ENCODE data around the gene HSPB6.

Gene HSPB6

GRCh38 chr19:35757749-35758608 is 1.1 kb upstream of the HSPB6 start, which contains the start of gene PROSER3:
TSS of gene PROSER3 (plus strand) at chr19:35758176. CDS start at chr19:35758216, 40 bp downstream.
- peaks cover 4% of the 10 kb centered on the region for H3K36me3 Mint-ChIP-seq
- no peaks in the 10 kb centered on the region for H3K9me3 Mint-ChIP-seq
- H3K27ac Mint-ChIP-seq, result peak within 1 kb of the TSS; percentile 99
- H3K4me1 Mint-ChIP-seq, result peaks cover 31% of the 10 kb centered on the region
- H3K27me3 Mint-ChIP-seq, result peaks cover 7% of the 10 kb centered on the region
- H3K4me3 Mint-ChIP-seq, result peak within 1 kb of the TSS; percentile 99

DNA sequence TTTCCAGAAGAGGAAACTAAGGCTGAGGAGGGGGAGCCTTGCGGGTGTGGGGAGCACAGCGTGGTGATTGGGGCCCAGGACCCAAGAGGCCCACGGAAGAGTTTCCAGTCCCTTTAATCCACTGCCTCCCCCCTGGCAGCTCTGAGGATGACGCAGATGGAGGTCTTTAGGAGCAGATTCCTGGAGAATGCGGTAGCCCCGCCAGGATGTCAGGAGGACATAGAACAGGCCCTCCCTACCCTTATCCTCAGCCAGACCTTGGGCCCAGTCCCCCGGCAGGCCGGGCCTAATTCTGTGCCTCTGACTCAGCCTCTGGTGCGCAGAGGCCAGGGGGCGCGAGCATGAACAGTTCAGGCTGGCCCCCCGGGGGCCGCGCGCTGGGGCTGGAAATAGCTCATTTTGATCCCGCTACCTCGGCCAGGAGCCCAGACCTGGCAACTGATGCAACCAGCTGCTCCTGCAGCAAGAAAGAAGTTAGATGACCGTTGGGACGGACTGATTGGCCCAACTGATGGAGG is 461 bp upstream of the HSPB6 start:
- Mint-ChIP-seq H3K36me3 (peaks cover 4% of the 10 kb centered on the region), H3K4me3 (peak overlapping the region; percentile 99), H3K9me3 (no peaks in the 10 kb centered on the region), H3K4me1 (peaks cover 31% of the 10 kb centered on the region), H3K27me3 (peaks cover 7% of the 10 kb centered on the region), H3K27ac (no peak overlapping the region)

GRCh38 chr19:35755550-35756376 is 1.1 kb downstream of the HSPB6 start:
- peaks cover 7% of the 10 kb centered on the region for H3K27me3 Mint-ChIP-seq
- H3K4me1 Mint-ChIP-seq, result peaks cover 31% of the 10 kb centered on the region
- H3K27ac Mint-ChIP-seq, result no peak overlapping the region
- H3K36me3 Mint-ChIP-seq, result peaks cover 4% of the 10 kb centered on the region
- H3K9me3 Mint-ChIP-seq, result no peaks in the 10 kb centered on the region
- peak overlapping the region; percentile 58 for H3K4me3 Mint-ChIP-seq

- Mint-ChIP-seq H3K27ac (peak overlapping the region; percentile 76), H3K4me3 (peak overlapping the region; percentile 36), H3K4me1 (peaks cover 31% of the 10 kb centered on the region), H3K36me3 (peaks cover 4% of the 10 kb centered on the region), H3K27me3 (peaks cover 7% of the 10 kb centered on the region), H3K9me3 (no peaks in the 10 kb centered on the region)
Measured at GRCh38 chr19:35755131-35755549, 1.7 kb downstream of the HSPB6 start.

- Mint-ChIP-seq H3K4me3 (peak overlapping the region; percentile 15), H3K27ac (no peak overlapping the region), H3K27me3 (peaks cover 7% of the 10 kb centered on the region), H3K4me1 (peaks cover 33% of the 10 kb centered on the region), H3K36me3 (peaks cover 4% of the 10 kb centered on the region), H3K9me3 (no peaks in the 10 kb centered on the region)
Measured at GRCh38 chr19:35754370-35755130, 2.3 kb downstream of the HSPB6 start.

DNA sequence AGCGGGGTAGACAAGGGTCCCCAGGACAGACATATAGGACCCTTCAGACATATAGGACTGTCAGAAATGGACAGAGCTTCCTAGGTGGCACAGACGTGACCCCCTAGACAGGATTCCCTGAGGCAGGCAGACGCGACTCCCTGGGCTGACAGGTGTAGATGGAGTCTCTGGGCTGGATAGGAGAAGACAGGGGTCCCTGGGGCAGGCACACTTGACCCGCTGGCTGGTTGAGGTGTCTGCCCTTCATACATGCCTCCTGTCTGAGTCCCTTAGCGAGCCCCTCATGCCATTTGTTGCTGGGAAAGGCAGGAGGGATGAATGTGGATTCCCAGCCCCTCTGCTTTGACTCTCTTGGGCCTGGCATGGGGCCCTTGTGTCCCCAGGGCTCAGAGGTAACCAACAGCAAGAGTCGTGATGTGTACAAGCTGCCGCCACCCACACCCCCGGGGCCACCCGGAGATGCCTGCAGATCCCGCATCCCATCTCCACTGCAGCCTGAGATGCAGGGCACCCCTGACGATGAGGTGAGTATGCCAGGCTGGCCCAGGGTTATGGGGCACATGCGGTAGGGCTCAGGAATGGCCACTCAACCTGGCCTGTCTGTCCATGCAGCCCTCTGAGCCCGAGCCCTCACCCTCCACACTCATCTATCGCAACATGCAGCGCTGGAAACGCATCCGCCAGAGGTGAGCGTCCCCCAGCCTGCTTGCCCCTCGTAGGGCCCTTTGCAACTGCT is 3.0 kb downstream of the HSPB6 start:
- H3K4me1 Mint-ChIP-seq, result peaks cover 33% of the 10 kb centered on the region
- peaks cover 4% of the 10 kb centered on the region for H3K36me3 Mint-ChIP-seq
- no peak overlapping the region for H3K27ac Mint-ChIP-seq
- peak overlapping the region; percentile 15 for H3K4me3 Mint-ChIP-seq
- H3K27me3 Mint-ChIP-seq, result peaks cover 7% of the 10 kb centered on the region
- H3K9me3 Mint-ChIP-seq, result no peaks in the 10 kb centered on the region

GRCh38 chr19:35752746-35753350 is 4.0 kb downstream of the HSPB6 start:
- Mint-ChIP-seq H3K9me3 (no peaks in the 10 kb centered on the region), H3K4me3 (no peak overlapping the region), H3K4me1 (peaks cover 41% of the 10 kb centered on the region), H3K27me3 (peaks cover 6% of the 10 kb centered on the region), H3K27ac (no peak overlapping the region), H3K36me3 (peaks cover 4% of the 10 kb centered on the region)

DNA sequence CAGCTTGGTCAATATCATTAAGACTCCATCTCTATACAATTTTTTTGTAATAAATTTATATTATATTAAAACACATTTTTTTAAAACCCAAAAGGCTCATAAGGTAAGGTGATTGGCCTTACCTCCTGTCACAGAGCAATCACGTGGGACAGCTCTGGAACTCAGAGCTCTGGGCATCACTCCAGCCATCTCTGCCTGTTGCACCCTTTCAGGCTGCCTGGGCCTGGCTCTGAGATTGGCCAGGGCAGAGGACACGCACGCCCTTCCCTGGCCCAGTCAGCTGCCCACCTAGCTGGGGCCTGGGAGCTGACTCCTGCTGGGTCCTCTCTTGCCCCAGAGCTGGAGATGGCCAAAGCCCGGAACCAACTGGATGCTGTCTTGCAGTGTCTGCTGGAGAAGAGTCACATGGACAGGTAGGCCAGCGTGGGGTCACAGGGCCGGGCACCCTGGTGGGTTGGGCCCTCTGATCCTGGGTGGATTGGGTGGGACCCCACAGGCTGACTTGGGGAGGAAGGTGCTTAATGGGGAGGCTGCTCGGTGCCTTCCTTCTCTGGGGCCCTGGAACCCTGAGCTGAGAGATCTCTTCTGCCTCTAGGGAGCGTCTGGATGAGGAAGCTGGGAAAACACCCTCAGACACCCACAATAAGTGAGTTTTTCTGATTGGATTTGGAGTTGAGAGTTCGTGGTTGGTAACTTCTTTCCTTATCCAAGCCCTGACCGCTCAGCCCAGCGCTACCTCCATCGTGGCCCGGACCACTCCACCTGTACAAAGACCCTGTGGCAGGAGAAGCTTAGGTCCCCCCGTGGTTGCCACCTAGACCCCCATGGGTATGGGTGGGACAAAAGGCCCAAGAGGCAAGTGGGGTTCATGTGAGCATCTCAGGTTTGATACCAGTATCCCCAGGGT is 4.7 kb downstream of the HSPB6 start:
- Mint-ChIP-seq H3K27ac (no peak overlapping the region), H3K4me1 (peaks cover 39% of the 10 kb centered on the region), H3K9me3 (no peaks in the 10 kb centered on the region), H3K36me3 (peaks cover 4% of the 10 kb centered on the region), H3K27me3 (peaks cover 5% of the 10 kb centered on the region), H3K4me3 (no peak overlapping the region)

DNA sequence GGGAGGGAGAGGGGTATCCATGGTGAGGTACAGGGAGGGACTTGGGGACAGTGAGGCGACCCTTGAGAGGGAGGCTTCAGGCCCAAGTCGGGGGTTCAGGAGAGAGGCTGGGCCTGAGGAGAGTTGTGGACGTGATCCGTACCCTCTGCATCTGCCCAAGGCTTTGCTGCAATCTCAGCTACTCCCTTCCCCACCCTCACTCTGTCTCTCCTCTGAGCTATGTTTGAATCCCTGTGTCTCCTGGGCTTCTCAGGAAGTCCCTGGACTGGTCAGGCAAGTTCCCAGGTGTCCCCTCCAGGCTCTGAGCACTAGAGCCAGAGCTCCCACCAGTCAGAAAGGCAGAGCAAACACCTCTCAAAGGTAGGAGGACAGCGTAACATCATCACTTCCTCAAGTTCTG is 6.7 kb downstream of the HSPB6 start:
- Mint-ChIP-seq H3K9me3 (no peaks in the 10 kb centered on the region), H3K4me1 (peaks cover 43% of the 10 kb centered on the region), H3K27ac (no peak overlapping the region), H3K27me3 (peaks cover 3% of the 10 kb centered on the region), H3K4me3 (peak overlapping the region; percentile 30), H3K36me3 (peaks cover 4% of the 10 kb centered on the region)

- Mint-ChIP-seq H3K27me3 (no peaks in the 10 kb centered on the region), H3K36me3 (peaks cover 1% of the 10 kb centered on the region), H3K27ac (peak within 1 kb of the TSS; percentile 96), H3K4me1 (peaks cover 51% of the 10 kb centered on the region), H3K4me3 (peak within 1 kb of the TSS; percentile 98), H3K9me3 (no peaks in the 10 kb centered on the region)
Measured at GRCh38 chr19:35748106-35749020, 8.5 kb downstream of the HSPB6 start, which contains the start of gene LIN37. TSS of gene LIN37 (plus strand) at chr19:35748576. CDS start at chr19:35748725, 149 bp downstream.

- H3K9me3 Mint-ChIP-seq, result no peaks in the 10 kb centered on the region
- H3K4me3 Mint-ChIP-seq, result peak overlapping the region; percentile 91
- H3K27me3 Mint-ChIP-seq, result no peaks in the 10 kb centered on the region
- peaks cover 2% of the 10 kb centered on the region for H3K36me3 Mint-ChIP-seq
- H3K27ac Mint-ChIP-seq, result peak overlapping the region; percentile 91
- peaks cover 63% of the 10 kb centered on the region for H3K4me1 Mint-ChIP-seq
Measured at GRCh38 chr19:35746531-35746930, 10.3 kb downstream of the HSPB6 start.

- peaks cover 2% of the 10 kb centered on the region for H3K36me3 Mint-ChIP-seq
- H3K27ac Mint-ChIP-seq, result peak overlapping the region; percentile 97
- no peaks in the 10 kb centered on the region for H3K27me3 Mint-ChIP-seq
- H3K4me1 Mint-ChIP-seq, result peaks cover 64% of the 10 kb centered on the region
- no peaks in the 10 kb centered on the region for H3K9me3 Mint-ChIP-seq
- peak overlapping the region; percentile 91 for H3K4me3 Mint-ChIP-seq
Measured at GRCh38 chr19:35746087-35746462, 10.8 kb downstream of the HSPB6 start.
